Measurements from ENCODE around the gene CCDC174. TPM values are rescaled to one million over a fixed set of nuclear protein-coding genes. Genes with fewer than 3 reads are reported as not detected.

Gene CCDC174
- total RNA-seq, 1 experiment from 2014 or later = 16.7 TPM

DNA sequence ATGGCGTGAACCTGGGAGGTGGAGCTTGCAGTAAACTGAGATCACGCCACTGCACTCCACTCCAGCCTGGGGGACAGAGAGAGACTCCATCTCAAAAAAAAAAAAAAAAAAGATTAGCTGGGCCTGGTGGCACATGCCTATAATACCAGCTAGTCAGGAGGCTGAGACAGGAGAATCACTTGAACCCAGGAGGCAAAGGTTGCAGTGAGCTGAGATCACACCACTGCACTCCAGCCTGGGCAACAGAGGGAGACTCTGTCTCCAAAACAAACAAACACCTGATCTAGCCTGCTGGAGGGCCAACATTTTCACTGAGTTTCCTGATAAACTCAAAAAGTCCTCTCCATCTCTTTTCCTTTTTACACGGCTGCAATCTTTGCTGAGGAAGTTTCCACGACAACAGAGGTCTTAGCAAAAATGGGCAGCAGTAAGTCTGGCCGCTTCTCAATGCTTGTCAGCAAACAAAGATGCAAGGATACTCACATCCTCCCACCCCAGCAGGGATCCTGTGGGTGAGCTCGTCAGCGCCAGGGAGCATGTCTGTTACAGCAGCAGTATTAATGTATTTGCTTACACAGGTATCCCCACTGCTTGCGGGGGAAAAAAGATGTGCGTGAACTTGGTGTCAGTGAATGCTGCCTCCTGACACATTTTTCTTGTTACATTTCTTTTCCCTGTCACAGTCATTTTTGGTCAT is 21.0 kb upstream of the CCDC174 start:
- Histone ChIP-seq H3K79me2 (ENCODE audit: low read length) (no peaks in the 10 kb centered on the region), H2AFZ (ENCODE audit: low read length) (no peak overlapping the region), H3K4me2 (ENCODE audit: low read depth, low read length, poor library complexity, severe bottlenecking) (no peak overlapping the region), H3K9ac (ENCODE audit: low read length) (no peak overlapping the region), H4K20me1 (ENCODE audit: insufficient read depth, low read depth, low read length) (no peaks in the 10 kb centered on the region), H3K4me3 (ENCODE audit: low read length) (no peak overlapping the region), H3K27ac (ENCODE audit: low read length) (no peak overlapping the region), H3K9me2 (replicated peaks; ENCODE audit: insufficient read depth, low read length) (no peaks in the 10 kb centered on the region), H3K4me1 (ENCODE audit: low read length) (no peaks in the 10 kb centered on the region), H3K27me3 (ENCODE audit: low read length) (no peaks in the 10 kb centered on the region), H3K9me3 (ENCODE audit: low read length) (no peaks in the 10 kb centered on the region), H3K36me3 (ENCODE audit: insufficient read depth, low read length) (no peaks in the 10 kb centered on the region)
- no peak for DNase-seq

DNA sequence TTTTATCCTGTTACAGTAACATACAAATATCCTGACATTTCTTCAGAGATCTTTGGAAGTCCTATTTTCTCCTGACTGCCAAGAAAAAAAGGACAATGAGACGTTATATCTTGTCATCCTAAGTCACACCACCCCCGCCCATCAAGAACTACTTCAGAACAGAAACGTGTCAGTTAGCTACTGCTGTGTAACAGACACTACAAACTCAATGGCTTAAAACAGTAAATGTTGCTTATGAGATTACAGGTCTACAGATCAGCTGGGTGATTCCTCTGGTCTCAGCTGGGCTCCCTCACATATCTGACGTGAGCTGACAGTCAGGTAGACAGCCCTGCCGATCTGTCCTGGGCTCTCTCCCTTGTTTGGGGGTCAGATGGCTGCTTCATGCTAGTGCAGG is 20.5 kb upstream of the CCDC174 start:
- DNase-seq = no peak
- no peaks in the 10 kb centered on the region for H3K4me1 ChIP-seq (ENCODE audit: low read length)
- H3K4me2 ChIP-seq (ENCODE audit: low read depth, low read length, poor library complexity, severe bottlenecking) = no peak overlapping the region
- no peak overlapping the region for H2AFZ ChIP-seq (ENCODE audit: low read length)
- H3K9me3 ChIP-seq (ENCODE audit: low read length) = no peaks in the 10 kb centered on the region
- H3K9ac ChIP-seq (ENCODE audit: low read length) = no peak overlapping the region
- H4K20me1 ChIP-seq (ENCODE audit: insufficient read depth, low read depth, low read length) = no peaks in the 10 kb centered on the region
- no peaks in the 10 kb centered on the region for H3K27me3 ChIP-seq (ENCODE audit: low read length)
- H3K4me3 ChIP-seq (ENCODE audit: low read length) = no peak overlapping the region
- no peak overlapping the region for H3K27ac ChIP-seq (ENCODE audit: low read length)
- no peaks in the 10 kb centered on the region for H3K36me3 ChIP-seq (ENCODE audit: insufficient read depth, low read length)
- H3K9me2 ChIP-seq (replicated peaks; ENCODE audit: insufficient read depth, low read length) = no peaks in the 10 kb centered on the region
- H3K79me2 ChIP-seq (ENCODE audit: low read length) = no peaks in the 10 kb centered on the region

DNA sequence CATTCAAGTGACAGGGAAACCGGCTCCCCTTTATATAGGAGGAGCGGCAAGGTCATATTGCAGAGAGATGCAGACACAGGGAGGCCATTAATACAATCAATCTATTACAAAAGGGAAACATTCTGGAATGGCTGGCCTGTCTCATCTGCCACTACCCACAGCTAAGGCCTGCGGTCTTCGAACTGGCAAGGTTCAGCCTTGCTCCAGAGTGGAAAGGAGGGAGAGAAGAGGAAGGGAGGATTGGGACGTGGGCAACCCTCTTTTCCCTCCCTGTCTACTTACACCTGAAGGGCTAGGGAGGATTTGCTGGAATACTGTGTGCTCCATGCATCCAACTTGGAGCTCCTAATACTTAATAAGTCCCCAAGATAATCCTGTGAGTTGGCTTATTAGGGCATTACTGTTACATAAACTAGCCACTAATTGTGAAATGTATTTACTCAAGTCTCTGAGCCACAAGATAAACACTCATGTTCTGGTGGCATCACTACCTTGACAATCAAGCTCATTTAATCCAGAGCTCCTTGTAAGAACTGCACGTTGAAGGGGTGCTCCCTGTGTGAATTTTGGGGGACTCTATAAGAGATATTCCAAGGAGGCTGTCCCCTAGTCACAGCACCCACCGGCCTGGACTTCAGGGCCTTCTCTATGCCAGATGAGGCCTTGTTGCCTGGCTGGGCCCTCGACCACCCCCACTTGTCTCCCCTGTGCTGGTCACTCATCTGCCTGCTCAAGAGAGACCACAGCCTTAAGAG is 19.7 kb upstream of the CCDC174 start:
- H3K79me2 ChIP-seq (ENCODE audit: low read length) = no peaks in the 10 kb centered on the region
- H3K9ac ChIP-seq (ENCODE audit: low read length) = no peak overlapping the region
- DNase-seq = no peak
- no peak overlapping the region for H3K4me3 ChIP-seq (ENCODE audit: low read length)
- no peak overlapping the region for H3K27ac ChIP-seq (ENCODE audit: low read length)
- H3K4me2 ChIP-seq (ENCODE audit: low read depth, low read length, poor library complexity, severe bottlenecking) = no peak overlapping the region
- H2AFZ ChIP-seq (ENCODE audit: low read length) = no peak overlapping the region
- H3K9me2 ChIP-seq (replicated peaks; ENCODE audit: insufficient read depth, low read length) = no peaks in the 10 kb centered on the region
- H3K27me3 ChIP-seq (ENCODE audit: low read length) = no peaks in the 10 kb centered on the region
- no peaks in the 10 kb centered on the region for H3K9me3 ChIP-seq (ENCODE audit: low read length)
- H3K4me1 ChIP-seq (ENCODE audit: low read length) = no peaks in the 10 kb centered on the region
- no peaks in the 10 kb centered on the region for H3K36me3 ChIP-seq (ENCODE audit: insufficient read depth, low read length)
- H4K20me1 ChIP-seq (ENCODE audit: insufficient read depth, low read depth, low read length) = no peaks in the 10 kb centered on the region

DNA sequence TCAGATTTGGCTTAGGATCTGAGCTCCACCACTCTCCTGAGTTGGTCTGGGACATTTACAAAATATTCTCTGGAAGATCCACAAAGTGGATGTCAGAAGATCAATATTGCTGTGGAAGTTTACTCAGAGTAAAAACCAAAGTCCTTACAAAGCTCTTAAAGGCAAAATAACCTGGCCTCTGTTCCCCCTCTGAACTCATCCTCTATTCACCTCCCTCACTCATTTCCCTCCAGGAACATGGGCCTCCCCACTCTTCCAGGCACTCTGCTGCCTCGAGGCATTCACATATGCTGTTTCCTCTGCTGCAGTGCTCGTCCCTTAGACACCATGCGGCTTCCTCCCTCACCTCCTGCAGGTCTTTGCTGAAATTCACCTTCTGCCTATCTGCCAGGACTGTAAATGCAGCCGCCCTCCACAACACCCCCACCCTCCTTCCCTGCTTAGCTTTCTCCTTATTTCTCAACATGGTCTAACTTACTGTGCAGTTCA is 19.1 kb upstream of the CCDC174 start:
- Histone ChIP-seq H3K9me2 (replicated peaks; ENCODE audit: insufficient read depth, low read length) (no peaks in the 10 kb centered on the region), H3K27me3 (ENCODE audit: low read length) (no peaks in the 10 kb centered on the region), H4K20me1 (ENCODE audit: insufficient read depth, low read depth, low read length) (no peaks in the 10 kb centered on the region), H3K4me1 (ENCODE audit: low read length) (no peaks in the 10 kb centered on the region), H3K27ac (ENCODE audit: low read length) (no peak overlapping the region), H3K4me2 (ENCODE audit: low read depth, low read length, poor library complexity, severe bottlenecking) (no peak overlapping the region), H3K9ac (ENCODE audit: low read length) (no peak overlapping the region), H3K36me3 (ENCODE audit: insufficient read depth, low read length) (no peaks in the 10 kb centered on the region), H3K9me3 (ENCODE audit: low read length) (no peaks in the 10 kb centered on the region), H3K4me3 (ENCODE audit: low read length) (no peak overlapping the region), H2AFZ (ENCODE audit: low read length) (no peak overlapping the region), H3K79me2 (ENCODE audit: low read length) (no peaks in the 10 kb centered on the region)
- no peak for DNase-seq

DNA sequence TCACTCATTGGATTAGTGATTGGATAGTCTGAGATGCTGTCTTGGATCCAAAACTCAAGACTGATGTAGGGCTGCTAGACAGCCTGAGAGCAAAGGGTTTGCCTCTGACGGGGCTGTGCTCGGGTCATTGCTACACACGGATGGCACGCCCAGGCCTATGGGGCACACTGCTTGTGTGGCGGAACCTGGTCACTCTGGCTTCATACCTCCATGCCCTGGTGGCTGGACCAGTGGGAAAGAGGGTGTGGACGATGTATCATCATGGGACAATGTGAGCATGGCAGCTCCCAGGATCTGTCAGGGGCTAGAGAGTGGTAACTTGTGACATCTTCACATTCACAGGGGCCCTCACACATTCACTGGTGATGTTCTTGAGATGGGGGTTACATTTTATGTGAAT is 18.1 kb upstream of the CCDC174 start:
- no peak for DNase-seq
- Histone ChIP-seq H3K4me3 (ENCODE audit: low read length) (no peak overlapping the region), H3K9me3 (ENCODE audit: low read length) (no peaks in the 10 kb centered on the region), H3K79me2 (ENCODE audit: low read length) (no peaks in the 10 kb centered on the region), H3K9ac (ENCODE audit: low read length) (no peak overlapping the region), H3K9me2 (replicated peaks; ENCODE audit: insufficient read depth, low read length) (no peaks in the 10 kb centered on the region), H2AFZ (ENCODE audit: low read length) (no peak overlapping the region), H4K20me1 (ENCODE audit: insufficient read depth, low read depth, low read length) (no peaks in the 10 kb centered on the region), H3K36me3 (ENCODE audit: insufficient read depth, low read length) (no peaks in the 10 kb centered on the region), H3K27me3 (ENCODE audit: low read length) (no peaks in the 10 kb centered on the region), H3K4me2 (ENCODE audit: low read depth, low read length, poor library complexity, severe bottlenecking) (no peak overlapping the region), H3K27ac (ENCODE audit: low read length) (no peak overlapping the region), H3K4me1 (ENCODE audit: low read length) (no peaks in the 10 kb centered on the region)

DNA sequence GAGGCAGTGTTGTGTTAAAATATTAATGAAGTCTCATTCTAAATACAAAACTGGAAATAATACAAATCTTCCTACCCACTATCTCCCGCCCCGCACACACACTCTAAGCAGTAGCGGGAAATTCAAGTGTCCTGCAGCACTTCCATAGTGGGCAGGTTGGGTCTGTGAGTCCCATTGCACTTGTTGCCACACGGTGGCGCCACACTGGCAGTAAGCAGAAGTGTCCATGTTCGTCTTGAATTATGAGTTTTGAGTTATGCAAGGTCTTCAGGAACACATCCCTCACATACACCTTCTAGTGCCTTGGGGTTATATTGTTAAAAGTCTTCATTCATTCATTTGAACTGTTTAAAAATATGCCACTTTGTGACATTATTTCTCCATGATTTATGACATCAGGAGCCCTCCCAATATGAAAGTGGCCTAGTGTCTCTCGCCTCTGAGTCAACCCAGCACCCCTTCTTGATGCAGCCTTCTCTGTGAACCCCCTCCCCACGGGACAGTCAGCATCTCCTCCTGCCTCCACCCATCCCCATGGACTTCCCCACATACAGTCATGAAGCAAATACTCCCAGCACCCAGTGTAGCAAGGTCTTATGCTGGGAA is 17.6 kb upstream of the CCDC174 start:
- Histone ChIP-seq H3K36me3 (ENCODE audit: insufficient read depth, low read length) (no peaks in the 10 kb centered on the region), H3K27me3 (ENCODE audit: low read length) (no peaks in the 10 kb centered on the region), H3K27ac (ENCODE audit: low read length) (no peak overlapping the region), H3K4me1 (ENCODE audit: low read length) (no peaks in the 10 kb centered on the region), H4K20me1 (ENCODE audit: insufficient read depth, low read depth, low read length) (no peaks in the 10 kb centered on the region), H3K4me3 (ENCODE audit: low read length) (no peak overlapping the region), H3K4me2 (ENCODE audit: low read depth, low read length, poor library complexity, severe bottlenecking) (no peak overlapping the region), H3K9me2 (replicated peaks; ENCODE audit: insufficient read depth, low read length) (no peaks in the 10 kb centered on the region), H3K79me2 (ENCODE audit: low read length) (no peaks in the 10 kb centered on the region), H2AFZ (ENCODE audit: low read length) (no peak overlapping the region), H3K9ac (ENCODE audit: low read length) (no peak overlapping the region), H3K9me3 (ENCODE audit: low read length) (no peaks in the 10 kb centered on the region)
- peak; percentile 80 for DNase-seq

DNA sequence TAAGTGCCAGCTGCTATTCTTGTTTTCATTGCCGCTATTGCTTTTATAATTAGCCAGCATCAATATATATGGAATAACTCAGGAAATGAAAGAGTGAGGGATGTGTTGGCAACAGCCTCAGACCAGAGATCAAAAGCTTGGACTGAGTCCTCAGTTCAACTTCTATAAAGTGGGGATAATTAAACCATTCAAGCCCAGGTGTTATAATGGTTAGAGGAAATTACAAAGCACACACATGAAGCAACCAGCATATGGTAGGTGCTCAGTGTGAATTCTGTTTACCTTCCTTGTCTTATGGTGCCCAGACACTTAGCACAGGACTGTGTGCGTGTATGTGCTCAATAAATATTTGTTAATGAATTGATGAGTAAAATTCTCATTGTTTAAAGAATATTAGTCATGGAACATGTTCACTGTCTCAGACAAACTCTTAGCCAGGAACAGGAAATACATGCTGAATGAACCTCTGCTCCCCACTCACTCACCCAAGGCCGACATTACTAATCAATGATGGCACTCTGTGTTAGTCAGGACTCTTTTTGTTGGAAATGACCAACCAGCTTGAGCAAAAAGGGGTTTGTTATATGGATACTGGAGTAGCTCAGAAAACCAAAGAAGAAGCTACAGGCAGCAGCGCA is 16.7 kb upstream of the CCDC174 start:
- Histone ChIP-seq H3K9ac (ENCODE audit: low read length) (no peak overlapping the region), H3K9me2 (replicated peaks; ENCODE audit: insufficient read depth, low read length) (no peaks in the 10 kb centered on the region), H3K36me3 (ENCODE audit: insufficient read depth, low read length) (no peaks in the 10 kb centered on the region), H3K27ac (ENCODE audit: low read length) (no peak overlapping the region), H3K4me2 (ENCODE audit: low read depth, low read length, poor library complexity, severe bottlenecking) (no peak overlapping the region), H2AFZ (ENCODE audit: low read length) (no peak overlapping the region), H4K20me1 (ENCODE audit: insufficient read depth, low read depth, low read length) (no peaks in the 10 kb centered on the region), H3K4me1 (ENCODE audit: low read length) (no peaks in the 10 kb centered on the region), H3K27me3 (ENCODE audit: low read length) (no peaks in the 10 kb centered on the region), H3K9me3 (ENCODE audit: low read length) (no peaks in the 10 kb centered on the region), H3K79me2 (ENCODE audit: low read length) (no peaks in the 10 kb centered on the region), H3K4me3 (ENCODE audit: low read length) (no peak overlapping the region)
- no peak for DNase-seq

DNA sequence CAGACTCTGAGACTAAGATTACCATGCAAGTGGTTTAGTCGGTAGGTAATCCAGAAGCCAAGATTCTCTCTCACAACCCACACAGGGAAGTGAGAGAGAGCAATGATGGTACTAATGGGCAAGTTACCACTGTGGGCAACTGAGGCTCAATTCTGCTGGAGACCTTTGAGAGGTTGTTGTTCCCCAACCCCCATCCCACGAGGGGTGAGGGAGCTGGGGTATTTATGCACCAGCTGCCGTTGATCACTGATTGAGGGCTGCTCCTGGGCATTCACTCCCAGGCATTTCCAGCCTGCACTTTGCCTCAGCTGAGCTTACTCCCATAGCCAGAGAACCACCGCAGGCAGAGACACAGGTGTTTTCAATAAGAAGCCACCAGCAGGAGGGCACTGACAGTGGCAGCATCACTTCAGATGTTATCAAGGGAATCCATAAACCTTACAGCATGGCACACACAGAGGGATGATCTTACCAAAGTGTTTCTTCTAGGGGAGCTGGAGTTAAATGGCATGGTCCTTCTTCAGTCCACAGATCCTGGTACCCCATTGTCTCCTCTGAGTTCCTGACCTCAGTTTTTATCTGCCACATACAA is 15.0 kb upstream of the CCDC174 start:
- DNase-seq = no peak
- Histone ChIP-seq H3K4me1 (ENCODE audit: low read length) (no peaks in the 10 kb centered on the region), H3K4me2 (ENCODE audit: low read depth, low read length, poor library complexity, severe bottlenecking) (no peak overlapping the region), H3K4me3 (ENCODE audit: low read length) (no peak overlapping the region), H3K9me3 (ENCODE audit: low read length) (no peaks in the 10 kb centered on the region), H4K20me1 (ENCODE audit: insufficient read depth, low read depth, low read length) (no peaks in the 10 kb centered on the region), H3K79me2 (ENCODE audit: low read length) (no peaks in the 10 kb centered on the region), H3K27ac (ENCODE audit: low read length) (no peak overlapping the region), H3K9ac (ENCODE audit: low read length) (no peak overlapping the region), H2AFZ (ENCODE audit: low read length) (no peak overlapping the region), H3K27me3 (ENCODE audit: low read length) (no peaks in the 10 kb centered on the region), H3K9me2 (replicated peaks; ENCODE audit: insufficient read depth, low read length) (no peaks in the 10 kb centered on the region), H3K36me3 (ENCODE audit: insufficient read depth, low read length) (no peaks in the 10 kb centered on the region)

All from Karpas-422 (cell line).